Fibroblast of skin of back (primary cell): ENCODE measurements around the gene EFCAB5.
"Not testable (repeated sequence)": the region's sequence is repeated elsewhere in the genome, so short reads cannot be mapped to it uniquely, and the experiment has no call there.

Source experiments
- DNase-seq: peaks from one replicate; pipeline ENCODE4 v3.0.0-alpha.2; 2013

The EFCAB5 gene

GRCh38 chr17:29935909-29936308 is 5.5 kb upstream of the EFCAB5 start:
- DNase-seq = not testable (repeated sequence)

GRCh38 chr17:29936724-29937123 is 4.7 kb upstream of the EFCAB5 start:
- no peak for DNase-seq

GRCh38 chr17:29945281-29945680 is 3.8 kb downstream of the EFCAB5 start:
- no peak for DNase-seq

GRCh38 chr17:29948448-29949215 is 7.2 kb downstream of the EFCAB5 start:
- no peak for DNase-seq

GRCh38 chr17:29949696-29950095 is 8.3 kb downstream of the EFCAB5 start:
- DNase-seq = no peak

GRCh38 chr17:29954405-29954804 is 13.0 kb downstream of the EFCAB5 start:
- DNase-seq = no peak

- DNase-seq = no peak
These were observed 14.8 kb downstream of the EFCAB5 start for GRCh38 chr17:29956225-29956624.

GRCh38 chr17:29957488-29957887 is 16.1 kb downstream of the EFCAB5 start:
- DNase-seq = not testable (repeated sequence)

- peak; percentile 23 for DNase-seq
These were observed 17.7 kb downstream of the EFCAB5 start for GRCh38 chr17:29958947-29959657.

GRCh38 chr17:29959658-29960337 is 18.4 kb downstream of the EFCAB5 start:
- DNase-seq = no peak

- DNase-seq = peak; percentile 16
These were observed 21.2 kb downstream of the EFCAB5 start for GRCh38 chr17:29962656-29963055.

- no peak for DNase-seq
These were observed 26.8 kb downstream of the EFCAB5 start for GRCh38 chr17:29968271-29968670.

- DNase-seq = no peak
These were observed 30.8 kb downstream of the EFCAB5 start for GRCh38 chr17:29972277-29972676.

GRCh38 chr17:29973005-29973404 is 31.6 kb downstream of the EFCAB5 start:
- DNase-seq = no peak

- DNase-seq = peak; percentile 48
These were observed 36.4 kb downstream of the EFCAB5 start for GRCh38 chr17:29977836-29978235.

GRCh38 chr17:29980261-29980660 is 38.8 kb downstream of the EFCAB5 start:
- DNase-seq = no peak

- DNase-seq = peak; percentile 9
These were observed 41.7 kb downstream of the EFCAB5 start for GRCh38 chr17:29982991-29983653.

GRCh38 chr17:29996458-29996857 is 55.0 kb downstream of the EFCAB5 start:
- DNase-seq = no peak

- no peak for DNase-seq
These were observed 58.7 kb downstream of the EFCAB5 start for GRCh38 chr17:30000001-30000754.

- DNase-seq = no peak
These were observed 59.4 kb downstream of the EFCAB5 start for GRCh38 chr17:30000755-30001257.

- DNase-seq = no peak
These were observed 60.7 kb downstream of the EFCAB5 start for GRCh38 chr17:30002088-30002487.
